GM19324 (cell line): ENCODE data around the gene EOGT.

ENCODE experiments used
- ATAC-seq: cut with Tn5 transposase; IDR thresholded peaks from one replicate; pipeline ENCODE4 v1.9.1; 2021; ENCODE audit warnings: mild to moderate bottlenecking, moderate library complexity; ENCODE audit not compliant: unreplicated experiment, low FRiP score

The EOGT gene

DNA sequence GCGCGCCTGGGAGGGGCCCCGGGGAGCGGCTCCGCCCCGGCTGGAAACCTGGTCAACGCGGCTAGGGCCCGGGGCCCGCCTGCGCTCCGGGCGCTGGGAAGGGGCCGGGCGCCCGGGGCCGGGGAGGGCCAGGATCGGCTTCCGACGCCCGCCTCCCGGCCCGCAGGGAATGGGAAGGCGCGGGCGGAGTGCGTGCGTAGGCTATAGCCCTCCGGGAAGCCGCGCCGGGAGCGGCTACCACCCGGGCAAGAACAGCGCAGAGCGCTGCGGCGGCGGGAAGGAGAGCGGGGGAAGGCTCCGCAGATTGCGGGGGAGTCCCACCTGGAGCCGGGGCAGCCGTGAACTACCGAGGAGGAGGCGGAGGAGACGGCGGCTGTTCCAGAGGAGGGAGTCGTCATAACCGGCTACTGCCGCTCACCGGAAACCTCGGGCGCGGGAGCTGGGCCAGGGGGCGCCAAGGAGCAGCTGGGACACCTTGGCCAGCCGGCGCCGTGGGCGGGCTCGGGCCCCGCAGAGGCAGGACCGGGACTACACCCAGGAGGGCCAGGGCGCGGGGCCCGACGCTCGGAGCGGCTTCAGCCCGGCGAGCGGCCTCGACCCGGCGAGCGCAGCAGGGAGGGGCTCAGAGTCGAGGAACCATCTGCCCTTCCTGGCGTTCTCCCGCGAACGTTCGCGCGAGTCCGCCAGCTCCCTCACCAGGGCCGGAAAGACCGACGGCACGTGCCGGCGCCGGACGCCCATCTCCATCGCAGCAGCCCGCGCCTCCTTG lies at the start of gene EOGT:
Gene EOGT, minus strand, starts transcription at position 432 of the 769 bp plus-strand sequence. CDS start 3,838 bp downstream, outside the sequence.
- ATAC-seq, result peak; percentile 82

GRCh38 chr3:69059688-69060087 lies 46.2 kb upstream of the EOGT start:
- ATAC-seq, result no peak

GRCh38 chr3:69058947-69059224 lies 45.4 kb upstream of the EOGT start:
- peak; percentile 15 for ATAC-seq

DNA sequence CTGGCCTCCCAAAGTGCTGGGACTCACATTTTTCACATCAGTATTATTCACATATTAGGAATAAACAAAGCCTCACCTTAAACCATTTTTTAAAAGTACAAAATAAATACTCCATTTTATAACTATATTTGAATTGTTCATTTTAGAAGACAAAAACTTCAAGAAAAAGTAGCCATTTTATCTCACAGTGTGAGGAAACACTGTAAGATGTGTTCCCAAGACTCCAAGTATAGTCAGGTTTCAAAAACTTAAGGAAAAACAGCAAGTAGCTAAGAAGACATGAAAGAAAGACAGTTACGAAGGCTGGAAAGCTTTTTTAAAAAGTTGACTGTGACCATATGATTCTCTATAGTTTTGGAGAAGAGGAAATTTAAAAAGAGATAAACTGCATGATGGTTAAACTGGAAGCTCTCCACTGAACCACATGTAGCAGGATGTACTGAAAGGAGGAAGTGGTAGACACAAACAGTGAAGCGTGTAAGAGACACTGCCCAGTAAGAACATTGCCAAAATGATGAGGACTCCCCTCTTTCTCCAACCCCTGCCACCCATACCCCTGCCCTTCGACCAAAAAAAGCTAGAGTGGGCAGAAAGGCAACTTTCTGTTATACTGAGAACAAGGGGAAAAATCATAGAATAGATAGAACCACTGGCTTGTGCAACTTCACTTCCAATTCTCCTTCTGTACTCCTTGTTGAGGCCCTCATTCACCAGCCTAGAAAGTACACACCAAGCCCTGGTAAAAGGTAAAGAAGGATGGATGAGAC lies 44.9 kb upstream of the EOGT start:
- ATAC-seq, result peak; percentile 84

GRCh38 chr3:69052472-69052898 lies 39.0 kb upstream of the EOGT start:
- ATAC-seq, result peak; percentile 3

GRCh38 chr3:69051756-69052471 lies 38.4 kb upstream of the EOGT start, which contains the start of gene TMF1:
Gene TMF1, minus strand, starts transcription at chr3:69052333. Its CDS starts 247 bp downstream, at chr3:69052086.
- peak; percentile 97 for ATAC-seq

- ATAC-seq, result no peak
These were observed 35.5 kb upstream of the EOGT start for GRCh38 chr3:69048990-69049389.

DNA sequence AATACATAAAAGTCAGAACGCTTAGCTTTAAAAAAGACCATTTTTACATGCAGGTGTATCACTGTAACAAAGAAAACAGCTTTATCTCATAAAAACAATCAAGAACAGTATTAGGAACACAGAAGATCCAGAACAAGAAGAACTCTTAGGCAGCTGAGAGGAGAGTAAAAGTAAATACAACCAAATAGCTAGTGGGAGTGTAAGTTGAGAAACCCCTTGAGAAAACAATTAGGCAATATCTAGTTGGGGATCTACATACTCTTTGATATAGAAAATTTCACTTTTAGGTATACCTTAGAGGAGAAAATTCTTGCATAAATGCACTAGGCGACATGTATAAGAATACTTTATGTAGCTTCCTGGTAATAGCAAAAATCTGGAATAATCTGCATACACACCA lies 31.1 kb upstream of the EOGT start:
- no peak for ATAC-seq

- ATAC-seq, result no peak
These were observed 20.0 kb upstream of the EOGT start for GRCh38 chr3:69033470-69033869.

- no peak for ATAC-seq
These were observed 19.3 kb upstream of the EOGT start for GRCh38 chr3:69032737-69033136.

DNA sequence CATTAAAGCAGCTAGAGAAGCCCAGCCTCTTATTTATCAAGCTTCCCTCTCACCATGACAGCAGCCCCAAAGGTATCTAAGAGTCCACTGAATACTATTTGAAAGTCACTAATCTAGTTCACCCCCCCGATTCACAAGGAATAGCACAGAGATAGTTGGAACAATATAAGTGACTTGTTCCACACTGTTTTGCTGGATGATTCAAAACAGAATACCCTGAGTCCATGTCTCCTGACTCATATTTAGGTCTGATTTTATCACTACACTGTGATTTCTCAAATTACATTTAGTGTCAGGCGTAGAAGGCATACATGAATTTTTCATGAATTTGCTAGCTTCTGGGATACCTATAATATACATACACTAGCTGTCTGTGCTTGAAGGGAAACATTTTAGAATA lies 18.7 kb upstream of the EOGT start:
- ATAC-seq, result no peak

DNA sequence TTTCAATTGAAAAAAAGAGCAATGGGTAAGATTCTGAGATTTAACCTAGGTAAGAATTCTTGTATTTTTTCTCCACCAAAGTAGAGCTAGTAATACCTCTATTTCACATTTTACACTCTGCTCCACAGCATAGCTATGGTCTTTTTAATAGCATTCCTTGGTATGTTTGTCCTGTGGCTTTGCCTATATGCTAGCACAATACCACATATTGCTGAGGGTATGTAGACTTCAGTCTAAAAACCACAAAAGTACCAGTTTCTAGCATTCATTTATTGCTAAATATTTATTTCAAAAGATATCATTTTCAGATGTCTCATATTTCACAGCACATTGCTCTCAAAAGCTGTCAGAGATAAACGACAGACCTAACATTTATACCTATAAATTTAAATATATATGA lies 18.2 kb upstream of the EOGT start:
- ATAC-seq, result no peak

DNA sequence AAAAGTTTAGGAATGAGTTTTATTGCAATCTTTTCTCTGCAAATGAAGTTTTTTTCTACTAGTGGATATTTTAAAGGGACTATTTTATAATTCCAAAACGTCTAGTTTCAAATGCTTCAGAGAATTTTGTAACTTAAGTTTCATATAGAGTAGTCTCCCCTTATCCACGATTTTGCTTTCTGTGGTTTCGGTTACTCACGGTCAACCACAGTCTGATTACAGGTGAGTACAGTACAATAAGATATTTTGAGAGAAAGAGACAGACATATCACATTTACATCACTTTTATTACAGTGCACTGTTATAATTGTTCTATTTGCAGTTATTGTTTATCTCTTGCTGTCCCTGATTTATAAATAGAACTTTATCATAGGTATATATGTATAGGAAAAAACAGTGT lies 7.4 kb upstream of the EOGT start:
- no peak for ATAC-seq

- ATAC-seq, result no peak
These were observed 6.9 kb upstream of the EOGT start for GRCh38 chr3:69020424-69020823.

DNA sequence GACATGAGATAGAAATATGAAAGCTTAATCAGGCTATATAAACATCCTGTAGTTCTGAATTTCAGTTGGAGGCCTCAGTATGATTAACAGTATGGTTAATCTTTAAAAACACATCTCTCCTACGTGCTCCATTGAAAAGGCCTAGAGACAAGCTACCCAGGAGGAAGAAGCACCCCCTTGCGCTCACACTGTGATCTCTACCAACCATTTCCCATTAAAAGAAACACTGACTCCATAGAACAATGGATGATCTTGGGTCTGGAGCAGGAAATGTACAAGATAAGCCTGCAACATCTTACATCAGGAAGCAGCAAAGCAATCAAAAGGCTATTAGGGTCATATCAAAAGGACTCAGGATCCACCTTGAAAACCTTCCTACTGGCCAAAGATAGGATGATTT lies 3.4 kb upstream of the EOGT start:
- no peak for ATAC-seq

GRCh38 chr3:69016102-69016501 lies 2.6 kb upstream of the EOGT start:
- ATAC-seq, result no peak

- no peak for ATAC-seq
These were observed 617 bp upstream of the EOGT start for GRCh38 chr3:69014022-69014580.

DNA sequence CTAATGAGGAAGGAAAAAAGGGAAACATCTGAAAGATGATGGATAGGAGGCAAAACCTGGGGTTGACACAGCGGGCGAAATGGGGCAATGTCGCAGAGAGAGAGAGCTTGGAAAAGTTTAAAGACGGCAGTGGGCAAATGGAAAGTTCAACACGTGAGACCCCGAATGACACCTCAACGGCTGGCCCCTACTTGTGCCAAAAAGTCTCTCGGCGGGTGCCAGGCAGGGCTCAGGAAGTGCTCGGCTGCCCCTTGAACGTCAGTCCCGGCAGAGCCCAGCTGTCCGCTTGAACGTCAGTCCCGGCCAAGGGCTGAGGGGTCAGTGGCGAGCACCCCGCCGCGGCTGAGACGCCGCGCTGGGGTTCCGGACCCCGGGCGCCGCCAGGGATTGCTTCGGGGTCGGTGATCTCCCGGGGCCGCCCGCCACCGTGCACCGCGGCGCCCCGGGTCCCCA lies 658 bp downstream of the EOGT start:
- ATAC-seq, result peak; percentile 33

DNA sequence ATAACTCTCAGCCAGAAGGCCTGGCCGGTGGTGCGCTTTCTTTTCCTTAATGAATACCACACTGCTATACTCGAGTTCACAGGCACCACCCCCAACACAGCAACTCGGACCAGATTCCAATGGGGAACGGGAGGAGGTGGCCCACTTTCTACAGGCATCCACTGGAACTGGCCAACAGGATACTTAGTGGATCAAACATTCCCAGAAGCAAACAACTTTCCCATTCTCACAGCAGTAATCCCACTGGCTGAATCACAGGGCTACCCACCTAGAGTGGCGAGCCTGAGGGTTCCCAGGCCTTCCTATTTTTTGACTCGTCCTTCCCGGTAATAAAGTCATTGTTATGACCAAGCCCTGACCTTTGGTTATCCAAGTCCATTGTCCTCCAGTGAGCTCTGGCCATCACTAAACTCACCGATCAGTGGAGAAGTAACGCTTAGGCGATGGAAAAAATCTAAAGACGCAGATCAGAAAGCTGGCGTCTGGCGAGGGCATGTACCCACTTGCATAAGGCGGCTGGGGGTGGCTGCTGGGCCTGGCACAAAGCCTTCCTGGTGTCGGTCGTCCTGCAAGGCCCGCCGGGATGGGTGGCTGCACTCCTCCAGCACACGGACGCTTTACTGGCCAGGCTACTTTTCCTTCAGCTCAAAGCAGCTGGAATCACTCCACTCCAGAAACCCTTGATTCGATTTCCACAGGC lies 1.2 kb downstream of the EOGT start:
- ATAC-seq, result no peak

GRCh38 chr3:69011096-69011730 lies 2.3 kb downstream of the EOGT start:
- ATAC-seq, result no peak
